Muscle layer of colon (tissue), 2 donors: ENCODE results near the gene ERCC1.
A peak's percentile ranks its signal among the peaks of the same experiment; 100 is the strongest.
"Not testable (repeated sequence)": the region's sequence is repeated elsewhere in the genome, so short reads cannot be mapped to it uniquely, and the experiment has no call there.

Experiments used
- H3K27ac ChIP-seq: one replicate; pipeline ENCODE4 v1.7.0; 2013; ENCODE audit warnings: low read depth, mild to moderate bottlenecking, low read length, moderate library complexity
- H3K27me3 ChIP-seq, 2 donors: one replicate each; pipeline ENCODE4 v1.7.0; 2013; ENCODE audit warnings: low read length in 2 of 2, mild to moderate bottlenecking in 2 of 2; ENCODE audit not compliant: insufficient read depth in 2 of 2, control insufficient read depth in 1 of 2
- H3K36me3 ChIP-seq: one replicate; pipeline ENCODE4 v1.7.0; 2013; ENCODE audit warnings: mild to moderate bottlenecking, low read length; ENCODE audit not compliant: insufficient read depth
- H3K4me1 ChIP-seq: one replicate; pipeline ENCODE4 v1.7.0; 2013; ENCODE audit warnings: mild to moderate bottlenecking, low read length; ENCODE audit not compliant: insufficient read depth
- H3K4me3 ChIP-seq, 2 donors: one replicate each; pipeline ENCODE4 v1.7.0; 2013; ENCODE audit warnings: low read length in 2 of 2, low read depth in 1 of 2, mild to moderate bottlenecking in 1 of 2, moderate library complexity in 1 of 2
- H3K9ac ChIP-seq: one replicate; pipeline ENCODE4 v1.7.0; 2013; ENCODE audit warnings: low read length
- H3K9me3 ChIP-seq: one replicate; pipeline ENCODE4 v1.7.0; 2013; ENCODE audit warnings: mild to moderate bottlenecking, low read length
- donor health status: abdominal sarcoma.
- donor health status: Adenocarcinoma of cecum.

ERCC1 gene

GRCh38 chr19:45408830-45409556 is 14.7 kb downstream of the ERCC1 start:
- Histone ChIP-seq H3K4me3 (no peak overlapping the region), H3K27ac (no peak overlapping the region), H3K4me1 (peaks cover 19% of the 10 kb centered on the region)

GRCh38 chr19:45408121-45408520 is 15.6 kb downstream of the ERCC1 start:
- peaks cover 19% of the 10 kb centered on the region for H3K4me1 ChIP-seq
- peaks cover 3% of the 10 kb centered on the region for H3K36me3 ChIP-seq
- H3K9me3 ChIP-seq = no peaks in the 10 kb centered on the region
- no peak overlapping the region for H3K4me3 ChIP-seq
- no peak overlapping the region for H3K9ac ChIP-seq
- no peak overlapping the region for H3K27ac ChIP-seq
- peaks cover 11 to 19% of the 10 kb centered on the region in 2 donors for H3K27me3 ChIP-seq

More at GRCh38 chr19:45408830-45409556, 14.7 kb downstream of the ERCC1 start:
- peaks cover 12% of the 10 kb centered on the region for H3K36me3 ChIP-seq
- H3K9me3 ChIP-seq = no peaks in the 10 kb centered on the region
- H3K27me3 ChIP-seq = peaks cover 10 to 11% of the 10 kb centered on the region in 2 donors
- no peak overlapping the region for H3K9ac ChIP-seq

- not testable (repeated sequence) for H3K9ac ChIP-seq, H3K36me3 ChIP-seq, H3K9me3 ChIP-seq, H3K4me3 ChIP-seq, H3K27ac ChIP-seq
- H3K4me1 ChIP-seq = peaks cover 19% of the 10 kb centered on the region
- H3K27me3 ChIP-seq = peaks cover 11 to 24% of the 10 kb centered on the region in 2 donors
Observed at GRCh38 chr19:45407585-45407984, 16.1 kb downstream of the ERCC1 start.

- peaks cover 11 to 27% of the 10 kb centered on the region in 2 donors for H3K27me3 ChIP-seq
- H3K4me1 ChIP-seq = peaks cover 19% of the 10 kb centered on the region
- H3K9ac ChIP-seq = no peak overlapping the region
- peak overlapping the region; percentile 81 for H3K27ac ChIP-seq
- no peaks in the 10 kb centered on the region for H3K36me3 ChIP-seq
- H3K9me3 ChIP-seq = no peaks in the 10 kb centered on the region
- H3K4me3 ChIP-seq = peak overlapping the region; percentile 48 to 85
Observed at GRCh38 chr19:45407091-45407375, 16.7 kb downstream of the ERCC1 start.

GRCh38 chr19:45406226-45407090 is 17.3 kb downstream of the ERCC1 start, which contains the start of gene POLR1G:
POLR1G (plus strand) TSS chr19:45406644; CDS start chr19:45406697, 53 bp downstream.
- Histone ChIP-seq H3K4me3 (peak within 1 kb of the TSS; percentile 48 to 85), H3K9ac (peak within 1 kb of the TSS; percentile 58), H3K9me3 (no peaks in the 10 kb centered on the region), H3K27ac (peak within 1 kb of the TSS; percentile 81), H3K27me3 (peaks cover 11 to 27% of the 10 kb centered on the region in 2 donors), H3K36me3 (no peaks in the 10 kb centered on the region), H3K4me1 (peaks cover 19% of the 10 kb centered on the region)

- Histone ChIP-seq H3K9me3 (no peaks in the 10 kb centered on the region), H3K4me3 (peak overlapping the region; percentile 48 to 85), H3K9ac (peak overlapping the region; percentile 58), H3K27me3 (peaks cover 11 to 27% of the 10 kb centered on the region in 2 donors), H3K36me3 (no peaks in the 10 kb centered on the region), H3K4me1 (peaks cover 19% of the 10 kb centered on the region), H3K27ac (peak overlapping the region; percentile 81)
Observed at GRCh38 chr19:45405435-45406225, 18.1 kb downstream of the ERCC1 start.

GRCh38 chr19:45404557-45405434 is 18.9 kb downstream of the ERCC1 start, which contains the start of gene PPP1R13L:
PPP1R13L (minus strand) TSS chr19:45405069; CDS start chr19:45398318, 6,751 bp downstream.
- peaks cover 19% of the 10 kb centered on the region for H3K4me1 ChIP-seq
- no peaks in the 10 kb centered on the region for H3K36me3 ChIP-seq
- peak within 1 kb of the TSS; percentile 58 for H3K9ac ChIP-seq

GRCh38 chr19:45403781-45404556 is 19.7 kb downstream of the ERCC1 start:
- no peak overlapping the region for H3K9ac ChIP-seq
- no peaks in the 10 kb centered on the region for H3K36me3 ChIP-seq
- peaks cover 11 to 27% of the 10 kb centered on the region in 2 donors for H3K27me3 ChIP-seq
- no peak overlapping the region for H3K27ac ChIP-seq
- no peaks in the 10 kb centered on the region for H3K9me3 ChIP-seq
- peaks cover 19% of the 10 kb centered on the region for H3K4me1 ChIP-seq
- H3K4me3 ChIP-seq = no peak overlapping the region

More at GRCh38 chr19:45404557-45405434, 18.9 kb downstream of the ERCC1 start, which contains the start of gene PPP1R13L:
- H3K27ac ChIP-seq = peak within 1 kb of the TSS; percentile 81
- no peaks in the 10 kb centered on the region for H3K9me3 ChIP-seq
- H3K4me3 ChIP-seq = peak within 1 kb of the TSS; percentile 48 to 85
- H3K27me3 ChIP-seq = peaks cover 11 to 27% of the 10 kb centered on the region in 2 donors

GRCh38 chr19:45403272-45403671 is 20.4 kb downstream of the ERCC1 start:
- H3K27me3 ChIP-seq = peaks cover 11 to 27% of the 10 kb centered on the region in 2 donors
- H3K27ac ChIP-seq = no peak overlapping the region
- no peak overlapping the region for H3K9ac ChIP-seq
- H3K4me3 ChIP-seq = no peak overlapping the region
- no peaks in the 10 kb centered on the region for H3K36me3 ChIP-seq
- H3K4me1 ChIP-seq = peaks cover 19% of the 10 kb centered on the region
- no peaks in the 10 kb centered on the region for H3K9me3 ChIP-seq
